ENCODE results near the gene USP21.
A peak's percentile ranks its signal among the peaks of the same experiment; 100 is the strongest.

The USP21 gene

DNA sequence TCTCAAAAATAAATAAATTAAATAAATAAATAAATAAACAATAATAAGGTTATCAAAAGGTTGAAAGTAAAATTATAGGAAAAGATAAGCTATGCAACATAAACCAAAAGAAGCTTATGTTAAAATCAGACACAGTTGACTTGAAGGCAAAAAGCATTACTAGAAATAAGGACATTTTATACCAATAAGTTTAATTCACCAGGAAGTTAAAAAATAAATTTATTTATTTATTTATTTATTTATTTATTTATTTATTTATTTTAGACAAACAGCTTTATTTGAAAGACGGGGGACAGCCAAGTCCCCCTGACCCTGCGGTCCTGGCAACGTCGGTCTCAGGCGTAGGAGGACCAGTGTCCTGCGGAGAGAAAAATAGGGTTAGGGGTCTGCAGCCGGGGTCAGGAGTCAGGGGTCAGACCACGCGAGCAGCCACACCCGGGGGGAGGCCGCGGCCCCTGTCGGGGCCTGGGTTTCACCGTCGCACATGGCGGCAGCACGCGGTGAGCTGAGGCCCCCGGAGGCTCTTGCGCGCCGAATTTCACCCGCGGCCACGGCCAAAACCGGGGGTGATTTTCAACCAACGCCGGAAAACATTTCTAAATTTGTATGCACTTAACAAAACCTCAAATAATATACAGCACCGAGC, 18.4 kb upstream of the USP21 start:
- no peak overlapping the region for H3K27ac ChIP-seq

DNA sequence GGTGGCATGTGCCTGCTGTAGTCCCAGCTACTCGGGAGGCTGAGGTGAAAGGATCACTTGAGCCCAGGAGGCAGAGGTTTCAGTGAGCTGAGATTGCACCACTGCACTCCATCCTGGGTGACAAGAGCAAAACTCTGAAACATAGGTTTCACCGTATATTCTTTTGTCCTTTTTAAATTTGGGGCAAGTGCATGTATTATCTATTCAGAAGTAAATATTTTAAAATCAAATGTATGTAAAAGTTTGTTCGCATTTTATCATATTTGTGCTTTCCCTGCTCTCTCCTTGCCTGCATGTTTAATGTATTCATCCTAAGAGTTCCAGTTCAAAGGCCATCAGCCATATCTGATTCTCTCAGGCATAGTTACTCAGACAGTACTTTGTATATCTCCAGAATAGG, 13.5 kb upstream of the USP21 start:
- Histone ChIP-seq H3K36me3 (no peaks in the 10 kb centered on the region), H3K9me3 (replicated peaks in 1 of 11) (no peaks in the 10 kb centered on the region), H4K20me1 (no peaks in the 10 kb centered on the region), H3K27me3 (no peaks in the 10 kb centered on the region), H3K27ac (no peak overlapping the region), H3K9ac (no peak overlapping the region), H3K4me1 (peaks cover 0 to 12% (median 0%) of the 10 kb centered on the region in 10 experiments; a peak in 4 of 20 replicates), H3K4me2 (no peak overlapping the region), H3K4me3 (no peak overlapping the region)
- TF ChIP-seq Cebpa-rat (IDR thresholded peaks at IDR 0.05), result no peak

More for the DNA sequence above, 18.4 kb upstream of the USP21 start:
- no peak overlapping the region for H3K9ac ChIP-seq
- H3K4me1 ChIP-seq, result peaks cover 0 to 37% (median 11%) of the 10 kb centered on the region in 10 experiments; a peak in 11 of 20 replicates
- peaks cover 0 to 6% (median 0%) of the 10 kb centered on the region in 11 experiments; a peak in 2 of 22 replicates for H3K36me3 ChIP-seq
- H3K27me3 ChIP-seq, result no peaks in the 10 kb centered on the region
- no peaks in the 10 kb centered on the region for H3K9me3 ChIP-seq (replicated peaks in 1 of 11)
- H3K4me3 ChIP-seq, result no peak overlapping the region
- H3K4me2 ChIP-seq, result no peak overlapping the region
- H4K20me1 ChIP-seq, result 0 out of 22 replicates have a peak, but pooled peaks cover 0 to 7% (median 0%) of the 10 kb centered on the region in 11 experiments
- no peak for TF ChIP-seq Cebpa-rat (IDR thresholded peaks at IDR 0.05)

DNA sequence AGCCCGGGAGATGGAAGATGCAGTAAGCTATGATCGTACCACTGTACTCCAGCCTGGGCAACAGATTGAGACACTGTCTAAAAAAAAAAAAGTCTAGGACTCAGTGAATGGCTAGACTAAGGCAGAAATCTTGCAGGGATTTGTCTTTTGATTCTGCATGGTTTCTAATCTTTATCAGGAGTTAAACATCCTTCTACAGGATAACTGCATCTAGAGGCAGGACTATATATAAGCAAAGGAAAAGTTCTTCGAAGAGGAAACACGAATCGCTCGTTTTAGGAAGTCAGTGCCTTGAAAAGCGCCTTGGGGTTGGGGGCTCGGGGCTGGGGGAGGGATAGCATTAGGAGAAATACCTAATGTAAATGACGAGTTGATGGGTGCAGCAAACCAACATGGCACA, 6.1 kb upstream of the USP21 start:
- Histone ChIP-seq H3K9ac (peak overlapping the region; percentile 91 to 98 (median 95); a peak in 21 of 22 replicates), H3K36me3 (peaks cover 15 to 27% (median 19%) of the 10 kb centered on the region in 11 experiments), H4K20me1 (no peaks in the 10 kb centered on the region), H3K27ac (peak overlapping the region; percentile 93 to 99 (median 96); a peak in 21 of 22 replicates), H3K4me2 (peak overlapping the region; percentile 68 to 91 (median 85)), H3K4me3 (peak overlapping the region; percentile 69 to 89 (median 83)), H3K4me1 (peaks cover 18 to 30% (median 24%) of the 10 kb centered on the region in 10 experiments), H3K27me3 (no peaks in the 10 kb centered on the region), H3K9me3 (replicated peaks in 1 of 11) (no peaks in the 10 kb centered on the region)
- no peak for TF ChIP-seq Cebpa-rat (IDR thresholded peaks at IDR 0.05)

DNA sequence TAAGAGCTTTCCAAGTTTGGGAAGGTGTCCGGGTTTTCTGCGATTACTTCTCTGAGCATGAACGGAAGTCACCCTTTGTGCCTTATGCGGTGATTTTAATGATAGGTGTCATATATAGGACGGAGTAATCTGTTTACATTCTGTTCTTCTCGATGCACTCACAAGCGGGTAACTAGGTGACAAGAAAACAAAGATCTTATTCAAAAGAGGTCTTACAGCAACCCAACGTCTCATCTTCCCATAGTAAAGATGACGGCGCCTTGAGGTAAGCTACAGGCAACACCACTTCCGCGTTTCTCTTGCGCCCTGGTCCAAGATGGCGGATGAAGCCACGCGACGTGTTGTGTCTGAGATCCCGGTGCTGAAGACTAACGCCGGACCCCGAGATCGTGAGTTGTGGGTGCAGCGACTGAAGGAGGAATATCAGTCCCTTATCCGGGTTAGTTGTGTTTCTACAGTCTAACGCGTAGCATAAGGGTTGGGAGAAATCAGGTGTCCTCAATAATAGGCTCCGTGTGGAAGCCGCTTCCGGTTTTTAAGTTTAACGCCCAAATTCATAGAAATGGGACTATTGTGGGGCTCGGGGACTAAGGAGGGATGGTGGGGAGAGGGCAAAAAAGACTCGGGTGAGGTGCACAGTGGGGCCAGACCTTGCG, 5.5 kb upstream of the USP21 start, which contains the start of gene UFC1:
Gene UFC1, plus strand, starts transcription at position 297 of the 656 bp plus-strand sequence. Its CDS starts 20 bp downstream, at position 317.
- Histone ChIP-seq H3K4me2 (peak within 1 kb of the TSS; percentile 85 to 92 (median 86)), H3K9ac (peak within 1 kb of the TSS; percentile 91 to 98 (median 95)), H3K36me3 (peaks cover 21 to 33% (median 25%) of the 10 kb centered on the region in 11 experiments), H3K4me3 (peak within 1 kb of the TSS; percentile 69 to 89 (median 83)), H3K27ac (peak within 1 kb of the TSS; percentile 93 to 99 (median 96)), H3K4me1 (peaks cover 21 to 36% (median 29%) of the 10 kb centered on the region in 10 experiments), H4K20me1 (no peaks in the 10 kb centered on the region), H3K27me3 (no peaks in the 10 kb centered on the region), H3K9me3 (replicated peaks in 1 of 11) (no peaks in the 10 kb centered on the region)
- no peak for TF ChIP-seq Cebpa-rat (IDR thresholded peaks at IDR 0.05)

DNA sequence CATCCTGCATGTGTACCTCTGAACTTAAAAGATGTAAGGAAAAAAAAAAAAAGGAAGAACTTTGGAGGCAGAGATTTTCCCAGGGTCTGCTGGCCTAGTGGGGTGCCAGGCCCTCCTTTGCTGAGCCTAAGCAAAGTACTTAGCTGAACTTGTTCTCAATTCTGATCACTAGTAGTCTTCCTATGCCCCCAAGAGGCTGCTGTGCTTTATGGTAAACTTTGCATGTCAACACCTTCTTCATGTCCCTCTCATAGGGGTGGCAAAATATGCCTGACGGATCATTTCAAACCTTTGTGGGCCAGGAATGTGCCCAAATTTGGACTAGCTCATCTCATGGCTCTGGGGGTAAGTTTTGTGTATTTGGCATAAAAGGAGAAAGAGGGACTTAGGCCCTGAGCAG, 1.4 kb upstream of the USP21 start:
- no peak overlapping the region for H3K4me2 ChIP-seq
- peaks cover 45 to 63% (median 55%) of the 10 kb centered on the region in 10 experiments for H3K4me1 ChIP-seq
- peaks cover 27 to 55% (median 45%) of the 10 kb centered on the region in 11 experiments for H3K36me3 ChIP-seq
- no peak overlapping the region for H3K27ac ChIP-seq
- H3K9me3 ChIP-seq (replicated peaks in 1 of 11), result no peaks in the 10 kb centered on the region
- no peaks in the 10 kb centered on the region for H3K27me3 ChIP-seq
- no peak for TF ChIP-seq Cebpa-rat (IDR thresholded peaks at IDR 0.05)
- no peaks in the 10 kb centered on the region for H4K20me1 ChIP-seq
- no peak overlapping the region for H3K4me3 ChIP-seq
- H3K9ac ChIP-seq, result no peak overlapping the region; a peak in 1 of 22 replicates

DNA sequence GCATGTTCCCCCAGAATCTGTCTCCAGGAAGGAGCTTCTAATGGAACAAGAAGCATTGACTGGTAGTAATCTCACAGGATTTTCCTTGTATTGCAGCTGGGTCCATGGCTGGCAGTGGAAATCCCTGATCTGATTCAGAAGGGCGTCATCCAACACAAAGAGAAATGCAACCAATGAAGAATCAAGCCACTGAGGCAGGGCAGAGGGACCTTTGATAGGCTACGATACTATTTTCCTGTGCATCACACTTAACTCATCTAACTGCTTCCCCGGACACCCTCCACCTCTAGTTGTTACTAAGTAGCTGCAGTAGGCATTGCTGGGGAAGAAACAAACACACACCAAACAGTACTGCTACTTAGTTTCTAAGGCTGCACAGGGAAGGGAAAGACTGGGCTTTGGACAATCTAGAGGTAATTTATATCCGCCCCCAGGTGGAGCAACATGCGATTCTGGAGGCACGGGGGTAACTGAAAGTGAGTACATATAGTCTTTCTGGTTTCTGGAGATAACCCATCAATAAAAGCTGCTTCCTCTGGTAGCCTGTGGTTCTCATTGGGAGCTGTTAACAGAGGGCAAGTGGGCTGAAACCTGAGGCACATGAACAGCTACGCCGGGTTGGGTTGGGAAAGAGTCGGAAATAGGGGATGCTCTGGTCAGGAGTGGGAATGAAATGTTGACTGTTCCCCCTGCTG, 837 bp upstream of the USP21 start:
- Histone ChIP-seq H3K36me3 (peaks cover 31 to 61% (median 51%) of the 10 kb centered on the region in 11 experiments), H3K27ac (peak overlapping the region in 8 of 11 experiments; percentile 73 to 93 (median 86); a peak in 7 of 22 replicates), H3K4me2 (peak overlapping the region; percentile 62 to 94 (median 88)), H3K9ac (peak overlapping the region; percentile 85 to 97 (median 92); a peak in 19 of 22 replicates), H3K4me1 (peaks cover 42 to 63% (median 52%) of the 10 kb centered on the region in 10 experiments), H3K27me3 (no peaks in the 10 kb centered on the region), H3K4me3 (peak overlapping the region; percentile 74 to 92 (median 81); a peak in 14 of 20 replicates), H3K9me3 (replicated peaks in 1 of 11) (no peaks in the 10 kb centered on the region), H4K20me1 (no peaks in the 10 kb centered on the region)
- TF ChIP-seq Cebpa-rat (IDR thresholded peaks at IDR 0.05), result no peak

DNA sequence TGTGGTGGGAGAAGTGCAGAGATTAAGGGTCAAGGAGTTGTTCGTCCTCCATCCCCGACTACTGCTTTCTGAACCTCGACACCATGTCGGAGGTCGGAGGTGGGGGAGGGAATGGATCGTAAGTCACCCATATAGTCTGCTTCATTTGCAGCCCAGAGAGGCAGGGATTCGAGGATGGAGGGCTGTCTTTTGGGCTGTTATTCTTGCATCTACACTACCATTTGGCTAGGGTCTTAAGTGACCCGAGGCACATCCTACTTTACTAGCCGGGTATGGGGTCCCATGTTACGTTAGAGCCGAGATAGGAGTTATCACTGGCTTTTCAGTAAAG, 578 bp downstream of the USP21 start:
- no peaks in the 10 kb centered on the region for H3K27me3 ChIP-seq
- H3K9ac ChIP-seq, result peak overlapping the region; percentile 85 to 97 (median 92)
- H3K27ac ChIP-seq, result peak overlapping the region; percentile 73 to 93 (median 87)
- peaks cover 36 to 70% (median 50%) of the 10 kb centered on the region in 10 experiments for H3K4me1 ChIP-seq
- H4K20me1 ChIP-seq, result no peaks in the 10 kb centered on the region
- H3K4me3 ChIP-seq, result peak overlapping the region; percentile 74 to 92 (median 81)
- no peak for TF ChIP-seq Cebpa-rat (IDR thresholded peaks at IDR 0.05)
- no peaks in the 10 kb centered on the region for H3K9me3 ChIP-seq (replicated peaks in 1 of 11)
- H3K4me2 ChIP-seq, result peak overlapping the region; percentile 80 to 97 (median 92)
- H3K36me3 ChIP-seq, result peaks cover 42 to 75% (median 66%) of the 10 kb centered on the region in 11 experiments

DNA sequence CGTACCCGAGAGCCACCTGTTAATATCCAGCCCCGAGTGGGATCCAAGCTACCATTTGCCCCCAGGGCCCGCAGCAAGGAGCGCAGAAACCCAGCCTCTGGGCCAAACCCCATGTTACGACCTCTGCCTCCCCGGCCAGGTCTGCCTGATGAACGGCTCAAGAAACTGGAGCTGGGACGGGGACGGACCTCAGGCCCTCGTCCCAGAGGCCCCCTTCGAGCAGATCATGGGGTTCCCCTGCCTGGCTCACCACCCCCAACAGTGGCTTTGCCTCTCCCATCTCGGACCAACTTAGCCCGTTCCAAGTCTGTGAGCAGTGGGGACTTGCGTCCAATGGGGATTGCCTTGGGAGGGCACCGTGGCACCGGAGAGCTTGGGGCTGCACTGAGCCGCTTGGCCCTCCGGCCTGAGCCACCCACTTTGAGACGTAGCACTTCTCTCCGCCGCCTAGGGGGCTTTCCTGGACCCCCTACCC, 1.4 kb downstream of the USP21 start:
- Histone ChIP-seq H3K27me3 (no peaks in the 10 kb centered on the region), H3K9ac (peak overlapping the region; percentile 21 to 97 (median 91); a peak in 13 of 22 replicates), H3K36me3 (peaks cover 42 to 75% (median 67%) of the 10 kb centered on the region in 11 experiments), H3K4me1 (peaks cover 36 to 70% (median 50%) of the 10 kb centered on the region in 10 experiments), H3K27ac (peak overlapping the region in 5 of 11 experiments; percentile 81 to 93 (median 87); a peak in 4 of 22 replicates), H3K4me2 (peak overlapping the region; percentile 80 to 97 (median 92)), H3K4me3 (peak overlapping the region in 5 of 10 experiments; percentile 74 to 91 (median 79); a peak in 10 of 20 replicates), H3K9me3 (replicated peaks in 1 of 11) (no peaks in the 10 kb centered on the region), H4K20me1 (no peaks in the 10 kb centered on the region)
- no peak for TF ChIP-seq Cebpa-rat (IDR thresholded peaks at IDR 0.05)
